HepG2 (cell line): Measurements from ENCODE around the gene PRKCZ. TPM values are rescaled to one million over a fixed set of nuclear protein-coding genes. Genes with fewer than 3 reads are reported as not detected.

ENCODE experiments used
- AGO2 ChIP-seq: fragments of 200-400 bp; formaldehyde crosslinking; optimal IDR thresholded peaks from 2 replicates; pipeline ENCODE3; 2017; ENCODE audit warnings: mild to moderate bottlenecking, low read depth, low read length, moderate library complexity
- CREB1 ChIP-seq, 2 experiments: fragments of 450-650 bp in 1 of 2; IDR thresholded peaks; 2 replicates each; pipeline ENCODE4 v1.6.1; 2016 to 2017; ENCODE audit warnings: control low read depth in 1 of 2, mild to moderate bottlenecking in 1 of 2, missing compliant biosample characterization in 1 of 2, missing genetic modification characterization in 1 of 2
- HMGA1 ChIP-seq: sonication (generic); formaldehyde crosslinking; conservative IDR thresholded peaks from 2 replicates; pipeline ENCODE4 v1.4.0; 2020; ENCODE audit warnings: missing genetic modification reagents
- MYPOP ChIP-seq: sonication (generic); formaldehyde crosslinking; IDR thresholded peaks from 2 replicates; pipeline ENCODE4 v1.8.1; 2023; ENCODE audit warnings: mild to moderate bottlenecking, moderate library complexity, missing genetic modification reagents
- NFKBIZ ChIP-seq: IDR thresholded peaks from 2 replicates; pipeline ENCODE4 v1.6.1; 2018; ENCODE audit warnings: missing genetic modification reagents, missing compliant biosample characterization
- NR3C1 ChIP-seq: sonication (generic); formaldehyde crosslinking; IDR thresholded peaks from 2 replicates; pipeline ENCODE4 v1.4.0; 2020; ENCODE audit warnings: missing genetic modification reagents
- TCF7L2 ChIP-seq: IDR thresholded peaks from 2 replicates; pipeline ENCODE4 v1.6.1; 2011; ENCODE audit warnings: mild to moderate bottlenecking, low read depth, low read length, moderate library complexity
- ZBTB40 ChIP-seq, 2 experiments: fragments of 450-650 bp in 1 of 2; sonication (generic) in 1 of 2; formaldehyde crosslinking in 1 of 2; IDR thresholded peaks; 2 replicates each; pipeline versions ENCODE4 v1.6.1 to v1.8.0; 2016 to 2022; ENCODE audit warnings: antibody characterized with exemption in 1 of 2, mild to moderate bottlenecking in 1 of 2, missing genetic modification reagents in 1 of 2
- ZNF12 ChIP-seq: sonication (generic); formaldehyde crosslinking; IDR thresholded peaks from 2 replicates; pipeline ENCODE4 v1.5.0; 2020; ENCODE audit warnings: missing genetic modification reagents
- ZNF572 ChIP-seq: sonication (generic); formaldehyde crosslinking; IDR thresholded peaks from 2 replicates; pipeline ENCODE4 v1.5.1; 2020; ENCODE audit warnings: mild to moderate bottlenecking, missing genetic modification reagents
- polyA plus RNA-seq, 8 experiments: library from polyadenylated mRNA; depleted of rRNA in 3 of 8; stranded (reverse) in 7 of 8; unstranded in 1 of 8; fragments of >200 nt; fragmentation: Illumina TruSeq in 4 of 8; extraction: Trizol in 4 of 8; gene quantifications; 2 replicates each; pipeline versions ENCODE4 v1.2.1 to v1.2.3, GENCODE V29; 2011 to 2016; ENCODE audit warnings: low read depth in 4 of 8, missing spikeins in 1 of 8, mixed read lengths in 1 of 8; ENCODE audit not compliant: insufficient read depth in 1 of 8
- total RNA-seq, 5 experiments: library from RNA; depleted of rRNA; stranded (reverse); fragments of >200 nt; fragmentation: Illumina TruSeq; extraction: Trizol; gene quantifications; 2 replicates each; pipeline ENCODE4 v1.2.3, GENCODE V29; 2016; ENCODE audit warnings: low read depth in 1 of 5

Gene PRKCZ
- total and polyA plus RNA-seq, 2 of the 13 experiments (the other 11 are each of a cell fraction or from before 2014, with no cell fraction given) = 34.7 to 85.2 TPM

DNA sequence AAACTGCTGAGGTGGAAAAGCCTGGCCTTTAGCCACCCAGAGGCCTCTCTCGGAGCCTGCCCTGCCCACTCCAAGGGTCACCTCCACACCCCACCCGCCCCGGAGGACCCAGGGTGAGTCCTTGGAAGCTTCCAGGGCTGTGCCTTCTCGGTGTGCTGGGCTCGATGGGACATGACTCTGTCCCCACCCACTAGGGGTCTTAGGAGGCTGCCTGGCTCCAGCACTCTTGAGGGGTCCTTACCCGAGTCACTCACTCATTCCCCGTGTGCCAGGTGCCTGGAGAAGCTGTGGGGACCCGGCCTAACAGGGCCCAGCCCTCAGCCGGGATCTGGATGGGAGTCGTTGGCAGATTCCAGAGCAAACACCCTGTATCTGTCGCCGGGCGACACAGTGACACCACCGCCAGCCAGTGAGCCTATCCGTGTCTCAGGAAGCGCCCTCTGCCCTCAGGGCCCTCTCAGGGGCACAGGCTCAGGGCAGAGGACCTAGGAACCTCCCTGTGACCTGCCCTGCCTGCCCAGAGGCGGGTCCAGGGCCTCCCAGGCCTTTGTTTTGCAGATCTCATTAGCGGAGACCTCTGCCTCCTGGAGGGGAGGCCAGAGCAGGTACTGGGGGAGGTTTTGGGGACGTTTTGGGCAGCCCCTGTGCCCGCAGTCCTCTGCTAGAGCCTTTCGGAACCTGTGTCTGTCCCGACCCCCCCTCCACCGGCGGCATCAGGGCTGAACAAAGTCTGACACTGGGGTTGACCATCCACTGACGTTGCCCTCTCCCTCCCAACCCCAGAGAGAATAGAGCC lies 3.1 kb upstream of the PRKCZ start (continued):
- TF ChIP-seq ZBTB40 (IDR thresholded peaks at IDR 0.05) (no peak), ZBTB40 (CRISPR knock-in tag; IDR thresholded peaks at IDR 0.05) (no peak; the same call in 1 of the 2 replicates), ZNF572 (CRISPR knock-in tag) (no peak), HMGA1 (no peak), MYPOP (CRISPR knock-in tag) (no peak; the same call in 1 of the 2 replicates), ZNF12 (peak; percentile 60), TCF7L2 (no peak), AGO2 (no peak), NFKBIZ (no peak), NR3C1 (CRISPR knock-in tag) (no peak), CREB1 (IDR thresholded peaks at IDR 0.05) (no peak), CREB1 (CRISPR knock-in tag; IDR thresholded peaks at IDR 0.05) (0 out of 2 replicates have a peak, but pooled peaks have one; percentile 41)
